ENCODE results near the gene SPPL2C.

- TF ChIP-seq POLR2AphosphoS5 (IDR thresholded peaks at IDR 0.05; ENCODE audit: low read length) (no peak), NBN (IDR thresholded peaks at IDR 0.05) (no peak), RAD21 (IDR thresholded peaks at IDR 0.05; ENCODE audit: insufficient read depth, low read depth, low read length) (no peak), BCLAF1 (IDR thresholded peaks at IDR 0.05) (no peak), HDAC6 (IDR thresholded peaks at IDR 0.05; ENCODE audit: unreplicated experiment) (no peak), SIX5 (IDR thresholded peaks at IDR 0.05; ENCODE audit: low read depth, low read length, severe bottlenecking) (no peak)
- TF ChIP-seq, protein P1, sequence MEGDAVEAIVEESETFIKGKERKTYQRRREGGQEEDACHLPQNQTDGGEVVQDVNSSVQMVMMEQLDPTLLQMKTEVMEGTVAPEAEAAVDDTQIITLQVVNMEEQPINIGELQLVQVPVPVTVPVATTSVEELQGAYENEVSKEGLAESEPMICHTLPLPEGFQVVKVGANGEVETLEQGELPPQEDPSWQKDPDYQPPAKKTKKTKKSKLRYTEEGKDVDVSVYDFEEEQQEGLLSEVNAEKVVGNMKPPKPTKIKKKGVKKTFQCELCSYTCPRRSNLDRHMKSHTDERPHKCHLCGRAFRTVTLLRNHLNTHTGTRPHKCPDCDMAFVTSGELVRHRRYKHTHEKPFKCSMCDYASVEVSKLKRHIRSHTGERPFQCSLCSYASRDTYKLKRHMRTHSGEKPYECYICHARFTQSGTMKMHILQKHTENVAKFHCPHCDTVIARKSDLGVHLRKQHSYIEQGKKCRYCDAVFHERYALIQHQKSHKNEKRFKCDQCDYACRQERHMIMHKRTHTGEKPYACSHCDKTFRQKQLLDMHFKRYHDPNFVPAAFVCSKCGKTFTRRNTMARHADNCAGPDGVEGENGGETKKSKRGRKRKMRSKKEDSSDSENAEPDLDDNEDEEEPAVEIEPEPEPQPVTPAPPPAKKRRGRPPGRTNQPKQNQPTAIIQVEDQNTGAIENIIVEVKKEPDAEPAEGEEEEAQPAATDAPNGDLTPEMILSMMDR (IDR thresholded peaks at IDR 0.05 in 2 of 3, conservative IDR thresholded peaks at IDR 0.05 in 1 of 3; ENCODE audit: control insufficient read depth in 2 of 3, extremely low read depth in 1 of 3, insufficient read depth in 1 of 3, low read depth in 3 of 3, low read length in 3 of 3) = no peak
- TF ChIP-seq, protein P2, sequence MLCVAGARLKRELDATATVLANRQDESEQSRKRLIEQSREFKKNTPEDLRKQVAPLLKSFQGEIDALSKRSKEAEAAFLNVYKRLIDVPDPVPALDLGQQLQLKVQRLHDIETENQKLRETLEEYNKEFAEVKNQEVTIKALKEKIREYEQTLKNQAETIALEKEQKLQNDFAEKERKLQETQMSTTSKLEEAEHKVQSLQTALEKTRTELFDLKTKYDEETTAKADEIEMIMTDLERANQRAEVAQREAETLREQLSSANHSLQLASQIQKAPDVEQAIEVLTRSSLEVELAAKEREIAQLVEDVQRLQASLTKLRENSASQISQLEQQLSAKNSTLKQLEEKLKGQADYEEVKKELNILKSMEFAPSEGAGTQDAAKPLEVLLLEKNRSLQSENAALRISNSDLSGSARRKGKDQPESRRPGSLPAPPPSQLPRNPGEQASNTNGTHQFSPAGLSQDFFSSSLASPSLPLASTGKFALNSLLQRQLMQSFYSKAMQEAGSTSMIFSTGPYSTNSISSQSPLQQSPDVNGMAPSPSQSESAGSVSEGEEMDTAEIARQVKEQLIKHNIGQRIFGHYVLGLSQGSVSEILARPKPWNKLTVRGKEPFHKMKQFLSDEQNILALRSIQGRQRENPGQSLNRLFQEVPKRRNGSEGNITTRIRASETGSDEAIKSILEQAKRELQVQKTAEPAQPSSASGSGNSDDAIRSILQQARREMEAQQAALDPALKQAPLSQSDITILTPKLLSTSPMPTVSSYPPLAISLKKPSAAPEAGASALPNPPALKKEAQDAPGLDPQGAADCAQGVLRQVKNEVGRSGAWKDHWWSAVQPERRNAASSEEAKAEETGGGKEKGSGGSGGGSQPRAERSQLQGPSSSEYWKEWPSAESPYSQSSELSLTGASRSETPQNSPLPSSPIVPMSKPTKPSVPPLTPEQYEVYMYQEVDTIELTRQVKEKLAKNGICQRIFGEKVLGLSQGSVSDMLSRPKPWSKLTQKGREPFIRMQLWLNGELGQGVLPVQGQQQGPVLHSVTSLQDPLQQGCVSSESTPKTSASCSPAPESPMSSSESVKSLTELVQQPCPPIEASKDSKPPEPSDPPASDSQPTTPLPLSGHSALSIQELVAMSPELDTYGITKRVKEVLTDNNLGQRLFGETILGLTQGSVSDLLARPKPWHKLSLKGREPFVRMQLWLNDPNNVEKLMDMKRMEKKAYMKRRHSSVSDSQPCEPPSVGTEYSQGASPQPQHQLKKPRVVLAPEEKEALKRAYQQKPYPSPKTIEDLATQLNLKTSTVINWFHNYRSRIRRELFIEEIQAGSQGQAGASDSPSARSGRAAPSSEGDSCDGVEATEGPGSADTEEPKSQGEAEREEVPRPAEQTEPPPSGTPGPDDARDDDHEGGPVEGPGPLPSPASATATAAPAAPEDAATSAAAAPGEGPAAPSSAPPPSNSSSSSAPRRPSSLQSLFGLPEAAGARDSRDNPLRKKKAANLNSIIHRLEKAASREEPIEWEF (IDR thresholded peaks at IDR 0.05; ENCODE audit: insufficient replicate concordance, low read depth, low read length) = no peak
Measured at GRCh38 chr17:45844695-45845375, at the start of gene SPPL2C.
